ENCODE measurements around the gene SARDH. TPM values are rescaled to one million over a fixed set of nuclear protein-coding genes. Genes with fewer than 3 reads are reported as not detected.

Gene SARDH
- total and polyA plus RNA-seq, 7 experiments from 2014 or later = 0.73 to 27.2 (median 11.0) TPM

GRCh38 chr9:133784731-133785561 lies 46.8 kb upstream of the SARDH start:
- peaks cover 0 to 8% (median 0%) of the 10 kb centered on the region in 7 donors for H3K4me1 Mint-ChIP-seq
- H3K9me3 Mint-ChIP-seq = no peaks in the 10 kb centered on the region
- Histone ChIP-seq H3K4me3 (ENCODE audit: low read length) (no peak overlapping the region), H3K27ac (ENCODE audit: low read depth, low read length) (no peak overlapping the region), H3K9me3 (ENCODE audit: control insufficient read depth in 2 of 3, low read length in 3 of 3) (no peaks in the 10 kb centered on the region), H3K4me1 (ENCODE audit: control insufficient read depth in 2 of 2, insufficient read depth in 2 of 2, low read length in 2 of 2) (no peaks in the 10 kb centered on the region), H3K27me3 (ENCODE audit: control insufficient read depth in 2 of 2, insufficient read depth in 2 of 2, low read length in 2 of 2) (no peaks in the 10 kb centered on the region), H3K36me3 (ENCODE audit: control insufficient read depth in 2 of 3, insufficient read depth in 3 of 3, low read length in 3 of 3) (no peaks in the 10 kb centered on the region)
- no peak for DNase-seq
- no peak for ATAC-seq
- intact Hi-C loops (cut with micrococcal nuclease) = no loop called here
- no peaks in the 10 kb centered on the region for H3K27me3 Mint-ChIP-seq
- H3K4me3 Mint-ChIP-seq = no peak overlapping the region
- ChIA-PET POLR2A (no interaction called here), CTCF (interaction anchor here (0.6 to 1.3 kb wide), 4 partner anchors 10 to 1698 kb away, joined by 3 to 6 read pairs (median 3); no protein-coding TSS in a partner anchor)
- no peak overlapping the region for H3K27ac Mint-ChIP-seq
- H3K36me3 Mint-ChIP-seq = no peaks in the 10 kb centered on the region

DNA sequence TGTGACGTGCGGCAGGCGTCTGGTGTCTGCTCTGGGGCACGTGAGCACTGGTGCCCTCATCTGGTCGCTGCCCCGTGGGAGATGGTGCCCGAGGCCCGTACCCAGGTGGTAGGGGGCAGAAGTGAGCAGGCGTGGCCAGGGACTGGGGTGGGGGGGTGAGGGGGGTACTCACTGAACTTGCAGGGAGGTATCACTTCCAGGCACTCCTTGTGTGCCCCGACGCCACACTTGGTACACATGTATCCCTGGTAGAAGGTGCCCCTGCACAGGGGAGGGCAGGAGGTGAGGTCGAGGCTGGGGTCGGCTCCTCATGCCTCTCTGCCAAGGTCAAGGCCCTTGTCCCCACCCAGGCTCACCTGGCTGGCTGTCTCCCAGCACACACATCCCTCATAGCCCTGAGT lies 45.2 kb upstream of the SARDH start:
- H3K36me3 ChIP-seq (ENCODE audit: control insufficient read depth in 2 of 3, insufficient read depth in 3 of 3, low read length in 3 of 3) = no peaks in the 10 kb centered on the region
- no peaks in the 10 kb centered on the region for H3K27me3 ChIP-seq (ENCODE audit: control insufficient read depth in 2 of 2, insufficient read depth in 2 of 2, low read length in 2 of 2)
- Mint-ChIP-seq H3K27ac (no peak overlapping the region), H3K4me3 (no peak overlapping the region), H3K36me3 (no peaks in the 10 kb centered on the region), H3K4me1 (peaks cover 0 to 5% (median 0%) of the 10 kb centered on the region in 7 donors), H3K9me3 (no peaks in the 10 kb centered on the region), H3K27me3 (no peaks in the 10 kb centered on the region)
- ChIA-PET POLR2A (interaction anchor here (0.9 kb wide), 1 partner anchor 210 kb away, joined by 4 read pairs; no protein-coding TSS in a partner anchor), CTCF (interaction anchor here (1.2 to 3.9 kb wide), 3 partner anchors 20 to 316 kb away, joined by 3 to 70 read pairs (median 5); no protein-coding TSS in a partner anchor)
- ATAC-seq = no peak
- H3K9me3 ChIP-seq (ENCODE audit: control insufficient read depth in 2 of 3, low read length in 3 of 3) = no peaks in the 10 kb centered on the region
- intact Hi-C loops (cut with micrococcal nuclease) = no loop called here
- H3K27ac ChIP-seq (ENCODE audit: low read depth, low read length) = no peak overlapping the region
- no peak overlapping the region for H3K4me3 ChIP-seq (ENCODE audit: low read length)
- DNase-seq = no peak
- H3K4me1 ChIP-seq (ENCODE audit: control insufficient read depth in 2 of 2, insufficient read depth in 2 of 2, low read length in 2 of 2) = no peaks in the 10 kb centered on the region

GRCh38 chr9:133782157-133783130 lies 44.3 kb upstream of the SARDH start:
- no peaks in the 10 kb centered on the region for H3K9me3 ChIP-seq (ENCODE audit: control insufficient read depth in 2 of 3, low read length in 3 of 3)
- POLR2A ChIA-PET = interaction anchor here (0.9 kb wide), 1 partner anchor 211 kb away, joined by 4 read pairs; no protein-coding TSS in a partner anchor
- no peaks in the 10 kb centered on the region for H3K36me3 ChIP-seq (ENCODE audit: control insufficient read depth in 2 of 3, insufficient read depth in 3 of 3, low read length in 3 of 3)
- intact Hi-C loops (cut with micrococcal nuclease) = loop anchor here (1.0 kb wide), 1 partner anchor 212 kb away; no protein-coding TSS in a partner anchor
- H3K4me1 ChIP-seq (ENCODE audit: control insufficient read depth in 2 of 2, insufficient read depth in 2 of 2, low read length in 2 of 2) = no peaks in the 10 kb centered on the region
- H3K4me3 ChIP-seq (ENCODE audit: low read length) = no peak overlapping the region
- peak; percentile 24 to 65 (median 57) for DNase-seq
- CTCF ChIA-PET = interaction anchor here (0.8 to 3.9 kb wide), 11 partner anchors 12 to 317 kb away, joined by 3 to 70 read pairs (median 3); no protein-coding TSS in a partner anchor
- ATAC-seq = peak; percentile 64
- no peaks in the 10 kb centered on the region for H3K36me3 Mint-ChIP-seq
- H3K27me3 ChIP-seq (ENCODE audit: control insufficient read depth in 2 of 2, insufficient read depth in 2 of 2, low read length in 2 of 2) = no peaks in the 10 kb centered on the region
- H3K27ac ChIP-seq (ENCODE audit: low read depth, low read length) = no peak overlapping the region
- no peak overlapping the region for H3K4me3 Mint-ChIP-seq
- no peak overlapping the region for H3K27ac Mint-ChIP-seq
- H3K4me1 Mint-ChIP-seq = peaks cover 0 to 5% (median 0%) of the 10 kb centered on the region in 7 donors
- no peaks in the 10 kb centered on the region for H3K9me3 Mint-ChIP-seq
- no peaks in the 10 kb centered on the region for H3K27me3 Mint-ChIP-seq

GRCh38 chr9:133781828-133782135 lies 43.6 kb upstream of the SARDH start:
- ATAC-seq = no peak
- H3K27ac ChIP-seq (ENCODE audit: low read depth, low read length) = no peak overlapping the region
- H3K27me3 Mint-ChIP-seq = no peaks in the 10 kb centered on the region
- H3K36me3 ChIP-seq (ENCODE audit: control insufficient read depth in 2 of 3, insufficient read depth in 3 of 3, low read length in 3 of 3) = no peaks in the 10 kb centered on the region
- H3K9me3 Mint-ChIP-seq = no peaks in the 10 kb centered on the region
- no peak overlapping the region for H3K4me3 Mint-ChIP-seq
- ChIA-PET CTCF (interaction anchor here (0.8 to 3.9 kb wide), 9 partner anchors 11 to 314 kb away, joined by 3 to 70 read pairs (median 3); no protein-coding TSS in a partner anchor), POLR2A (no interaction called here)
- H3K36me3 Mint-ChIP-seq = no peaks in the 10 kb centered on the region
- H3K27me3 ChIP-seq (ENCODE audit: control insufficient read depth in 2 of 2, insufficient read depth in 2 of 2, low read length in 2 of 2) = no peaks in the 10 kb centered on the region
- no peak for DNase-seq
- H3K4me3 ChIP-seq (ENCODE audit: low read length) = no peak overlapping the region
- intact Hi-C loops (cut with micrococcal nuclease) = loop anchor here (1.0 kb wide), 1 partner anchor 213 kb away; no protein-coding TSS in a partner anchor
- H3K4me1 Mint-ChIP-seq = peaks cover 0 to 5% (median 0%) of the 10 kb centered on the region in 7 donors
- no peaks in the 10 kb centered on the region for H3K9me3 ChIP-seq (ENCODE audit: control insufficient read depth in 2 of 3, low read length in 3 of 3)
- H3K27ac Mint-ChIP-seq = no peak overlapping the region
- H3K4me1 ChIP-seq (ENCODE audit: control insufficient read depth in 2 of 2, insufficient read depth in 2 of 2, low read length in 2 of 2) = no peaks in the 10 kb centered on the region

- ATAC-seq = no peak
- peaks cover 0 to 3% (median 0%) of the 10 kb centered on the region in 7 donors for H3K4me1 Mint-ChIP-seq
- Histone ChIP-seq H3K9me3 (ENCODE audit: control insufficient read depth in 2 of 3, low read length in 3 of 3) (no peaks in the 10 kb centered on the region), H3K36me3 (ENCODE audit: control insufficient read depth in 2 of 3, insufficient read depth in 3 of 3, low read length in 3 of 3) (no peaks in the 10 kb centered on the region), H3K27ac (ENCODE audit: low read depth, low read length) (no peak overlapping the region), H3K27me3 (ENCODE audit: control insufficient read depth in 2 of 2, insufficient read depth in 2 of 2, low read length in 2 of 2) (no peaks in the 10 kb centered on the region), H3K4me3 (ENCODE audit: low read length) (no peak overlapping the region), H3K4me1 (ENCODE audit: control insufficient read depth in 2 of 2, insufficient read depth in 2 of 2, low read length in 2 of 2) (no peaks in the 10 kb centered on the region)
- no peak for DNase-seq
- no peaks in the 10 kb centered on the region for H3K27me3 Mint-ChIP-seq
- CTCF ChIA-PET = interaction anchor here (1.0 to 3.9 kb wide), 6 partner anchors 11 to 315 kb away, joined by 3 to 70 read pairs (median 4); no protein-coding TSS in a partner anchor
- no peak overlapping the region for H3K4me3 Mint-ChIP-seq
- POLR2A ChIA-PET = no interaction called here
- no peaks in the 10 kb centered on the region for H3K36me3 Mint-ChIP-seq
- no peaks in the 10 kb centered on the region for H3K9me3 Mint-ChIP-seq
- intact Hi-C loops (cut with micrococcal nuclease) = no loop called here
- no peak overlapping the region for H3K27ac Mint-ChIP-seq
These were observed 43.0 kb upstream of the SARDH start for GRCh38 chr9:133780962-133781827.
